ENCODE measurements around the gene KIF26A. TPM values are rescaled to one million over a fixed set of nuclear protein-coding genes. Genes with fewer than 3 reads are reported as not detected.

KIF26A gene
- total RNA-seq, 1 donor from 2014 or later = 0.46 TPM

GRCh38 chr14:104119488-104120251, 18.7 kb upstream of the KIF26A start:
- TF ChIP-seq CTCF (conservative IDR thresholded peaks at IDR 0.05; ENCODE audit: low read depth, low read length) = no peak
- H3K4me3 ChIP-seq (ENCODE audit: low read depth, low read length) = no peak overlapping the region
- no peak for DNase-seq (ENCODE audit: low read depth)

GRCh38 chr14:104120281-104120741, 18.1 kb upstream of the KIF26A start:
- H3K4me3 ChIP-seq (ENCODE audit: low read depth, low read length) = no peak overlapping the region
- no peak for TF ChIP-seq CTCF (conservative IDR thresholded peaks at IDR 0.05; ENCODE audit: low read depth, low read length)
- no peak for DNase-seq (ENCODE audit: low read depth)

- TF ChIP-seq CTCF (conservative IDR thresholded peaks at IDR 0.05; ENCODE audit: low read depth, low read length) = no peak
- H3K4me3 ChIP-seq (ENCODE audit: low read depth, low read length) = no peak overlapping the region
- DNase-seq (ENCODE audit: low read depth) = no peak
Observed at GRCh38 chr14:104121142-104121541, 17.2 kb upstream of the KIF26A start.

GRCh38 chr14:104123879-104124278, 14.5 kb upstream of the KIF26A start:
- no peak overlapping the region for H3K4me3 ChIP-seq (ENCODE audit: low read depth, low read length)
- no peak for TF ChIP-seq CTCF (conservative IDR thresholded peaks at IDR 0.05; ENCODE audit: low read depth, low read length)
- no peak for DNase-seq (ENCODE audit: low read depth)

DNA sequence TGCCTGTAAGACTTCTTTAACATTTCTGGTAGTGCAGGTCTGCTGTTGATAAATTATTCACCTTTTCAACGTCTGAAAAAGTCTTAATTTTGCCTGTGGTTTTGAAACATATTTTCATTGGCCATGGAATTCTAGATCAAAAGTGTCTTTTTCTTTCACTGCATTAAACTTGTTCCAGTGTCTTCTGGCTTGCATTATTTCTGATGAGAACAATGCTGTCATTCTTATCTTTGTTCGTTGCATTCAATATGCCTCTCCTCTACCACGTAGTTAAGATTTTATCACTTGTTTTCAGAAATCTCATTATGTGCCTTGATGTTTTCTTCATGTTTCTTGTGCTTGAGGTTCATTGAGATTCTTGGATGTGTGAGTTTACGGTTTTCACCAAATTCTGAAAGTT, 13.4 kb upstream of the KIF26A start:
- no peak for TF ChIP-seq CTCF (conservative IDR thresholded peaks at IDR 0.05; ENCODE audit: low read depth, low read length)
- no peak overlapping the region for H3K4me3 ChIP-seq (ENCODE audit: low read depth, low read length)
- no peak for DNase-seq (ENCODE audit: low read depth)

DNA sequence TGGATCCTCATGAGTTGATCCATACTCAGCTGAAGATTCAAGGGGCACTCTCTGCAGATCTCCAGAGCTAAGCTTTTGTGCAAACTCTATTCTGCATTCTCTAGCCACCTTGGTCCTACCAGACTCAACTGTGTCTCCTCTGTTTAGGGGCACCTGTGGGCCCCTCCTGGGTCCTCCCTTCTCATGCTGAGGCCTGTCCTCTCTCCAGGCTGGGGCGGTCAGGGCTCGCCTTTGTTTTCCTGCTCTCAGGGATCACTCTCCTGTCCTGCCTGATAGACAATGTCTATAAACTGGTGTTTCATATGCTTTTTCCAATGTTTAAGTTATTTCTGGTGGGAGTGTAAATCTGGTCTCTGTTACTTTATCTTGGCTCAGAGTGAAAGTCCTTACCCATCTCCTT, 11.6 kb upstream of the KIF26A start:
- no peak for TF ChIP-seq CTCF (conservative IDR thresholded peaks at IDR 0.05; ENCODE audit: low read depth, low read length)
- no peak overlapping the region for H3K4me3 ChIP-seq (ENCODE audit: low read depth, low read length)
- no peak for DNase-seq (ENCODE audit: low read depth)

DNA sequence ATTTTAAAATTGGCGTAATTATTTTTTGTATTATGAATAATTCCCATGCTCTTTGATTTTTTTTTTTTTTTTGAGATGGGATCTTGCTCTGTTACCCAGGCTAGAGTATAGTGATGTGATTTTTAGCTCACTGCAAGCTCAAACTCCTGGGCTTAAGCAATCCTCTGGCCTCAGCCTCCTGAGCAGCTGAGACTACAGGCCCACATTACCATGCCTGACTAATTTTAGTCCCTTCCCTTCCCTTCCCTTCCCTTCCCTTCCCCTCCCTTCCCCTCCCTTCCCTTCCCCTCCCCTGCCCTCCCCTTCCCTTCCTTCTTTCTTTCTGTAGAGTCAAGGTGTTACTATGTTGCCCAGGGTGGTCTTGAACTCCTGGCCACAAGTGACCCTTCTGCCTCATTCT, 9.4 kb upstream of the KIF26A start:
- DNase-seq (ENCODE audit: low read depth) = no peak
- no peak overlapping the region for H3K4me3 ChIP-seq (ENCODE audit: low read depth, low read length)
- no peak for TF ChIP-seq CTCF (conservative IDR thresholded peaks at IDR 0.05; ENCODE audit: low read depth, low read length)

Measured in epithelial cell of proximal tubule (primary cell).